ENCODE measurements around the gene ERVFRD-1.
"Not testable (repeated sequence)": the region's sequence is repeated elsewhere in the genome, so short reads cannot be mapped to it uniquely, and the experiment has no call there.

ERVFRD-1 gene

GRCh38 chr6:11126876-11127275 lies 15.4 kb upstream of the ERVFRD-1 start:
- no peak for DNase-seq

- no peak for DNase-seq
Observed at GRCh38 chr6:11123978-11124377, 12.5 kb upstream of the ERVFRD-1 start.

- DNase-seq = no peak
Observed at GRCh38 chr6:11122380-11122779, 10.9 kb upstream of the ERVFRD-1 start.

GRCh38 chr6:11121851-11122250 lies 10.3 kb upstream of the ERVFRD-1 start:
- no peak for DNase-seq

- no peak for DNase-seq
Observed at GRCh38 chr6:11120271-11121005, 8.9 kb upstream of the ERVFRD-1 start.

- DNase-seq = not testable (repeated sequence)
Observed at GRCh38 chr6:11115808-11116536, 4.4 kb upstream of the ERVFRD-1 start.

- no peak for DNase-seq
Observed at GRCh38 chr6:11113038-11113437, 1.5 kb upstream of the ERVFRD-1 start.

GRCh38 chr6:11111769-11112437 lies 378 bp upstream of the ERVFRD-1 start:
- no peak for DNase-seq

- no peak for DNase-seq
Observed at GRCh38 chr6:11108726-11109125, 2.8 kb downstream of the ERVFRD-1 start.

- DNase-seq = no peak
Observed at GRCh38 chr6:11103065-11103464, 8.5 kb downstream of the ERVFRD-1 start.

GRCh38 chr6:11101417-11101816 lies 10.1 kb downstream of the ERVFRD-1 start:
- no peak for DNase-seq

GRCh38 chr6:11098004-11098403 lies 13.5 kb downstream of the ERVFRD-1 start:
- DNase-seq = no peak

- DNase-seq = no peak
Observed at GRCh38 chr6:11097476-11097875, 14.0 kb downstream of the ERVFRD-1 start.

- DNase-seq = no peak
Observed at GRCh38 chr6:11096109-11096508, 15.4 kb downstream of the ERVFRD-1 start.

- no peak for DNase-seq
Observed at GRCh38 chr6:11094941-11095340, 16.6 kb downstream of the ERVFRD-1 start.

- no peak for DNase-seq
Observed at GRCh38 chr6:11094411-11094851, 17.1 kb downstream of the ERVFRD-1 start.

- DNase-seq = peak; percentile 63
Observed at GRCh38 chr6:11093626-11094410, 17.7 kb downstream of the ERVFRD-1 start, which contains the start of gene SMIM13. Gene SMIM13 (plus strand): TSS chr6:11093834. CDS start chr6:11094314, 480 bp downstream.

GRCh38 chr6:11093376-11093625 lies 18.2 kb downstream of the ERVFRD-1 start:
- DNase-seq = peak; percentile 22

GRCh38 chr6:11092668-11093375 lies 18.7 kb downstream of the ERVFRD-1 start:
- DNase-seq = no peak

- DNase-seq = not testable (repeated sequence)
Observed at GRCh38 chr6:11091141-11091540, 20.4 kb downstream of the ERVFRD-1 start.

- DNase-seq = no peak
Observed at GRCh38 chr6:11089695-11090094, 21.8 kb downstream of the ERVFRD-1 start.

- not testable (repeated sequence) for DNase-seq
Observed at GRCh38 chr6:11087141-11087812, 24.2 kb downstream of the ERVFRD-1 start.
